GM20431 (cell line): ENCODE data around the gene B3GALT5.
"Not testable (repeated sequence)": the region's sequence is repeated elsewhere in the genome, so short reads cannot be mapped to it uniquely, and the experiment has no call there.

ENCODE experiments used
- in situ Hi-C: fragments of 300-500 bp; cut with MseI, MboI; formaldehyde crosslinking; loops from one replicate; pipeline ENCODE4 v1.15.0; 2020; ENCODE audit warnings: low sequenced_read_pairs; ENCODE audit not compliant: unreplicated experiment

Gene B3GALT5, protein sequence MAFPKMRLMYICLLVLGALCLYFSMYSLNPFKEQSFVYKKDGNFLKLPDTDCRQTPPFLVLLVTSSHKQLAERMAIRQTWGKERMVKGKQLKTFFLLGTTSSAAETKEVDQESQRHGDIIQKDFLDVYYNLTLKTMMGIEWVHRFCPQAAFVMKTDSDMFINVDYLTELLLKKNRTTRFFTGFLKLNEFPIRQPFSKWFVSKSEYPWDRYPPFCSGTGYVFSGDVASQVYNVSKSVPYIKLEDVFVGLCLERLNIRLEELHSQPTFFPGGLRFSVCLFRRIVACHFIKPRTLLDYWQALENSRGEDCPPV

DNA sequence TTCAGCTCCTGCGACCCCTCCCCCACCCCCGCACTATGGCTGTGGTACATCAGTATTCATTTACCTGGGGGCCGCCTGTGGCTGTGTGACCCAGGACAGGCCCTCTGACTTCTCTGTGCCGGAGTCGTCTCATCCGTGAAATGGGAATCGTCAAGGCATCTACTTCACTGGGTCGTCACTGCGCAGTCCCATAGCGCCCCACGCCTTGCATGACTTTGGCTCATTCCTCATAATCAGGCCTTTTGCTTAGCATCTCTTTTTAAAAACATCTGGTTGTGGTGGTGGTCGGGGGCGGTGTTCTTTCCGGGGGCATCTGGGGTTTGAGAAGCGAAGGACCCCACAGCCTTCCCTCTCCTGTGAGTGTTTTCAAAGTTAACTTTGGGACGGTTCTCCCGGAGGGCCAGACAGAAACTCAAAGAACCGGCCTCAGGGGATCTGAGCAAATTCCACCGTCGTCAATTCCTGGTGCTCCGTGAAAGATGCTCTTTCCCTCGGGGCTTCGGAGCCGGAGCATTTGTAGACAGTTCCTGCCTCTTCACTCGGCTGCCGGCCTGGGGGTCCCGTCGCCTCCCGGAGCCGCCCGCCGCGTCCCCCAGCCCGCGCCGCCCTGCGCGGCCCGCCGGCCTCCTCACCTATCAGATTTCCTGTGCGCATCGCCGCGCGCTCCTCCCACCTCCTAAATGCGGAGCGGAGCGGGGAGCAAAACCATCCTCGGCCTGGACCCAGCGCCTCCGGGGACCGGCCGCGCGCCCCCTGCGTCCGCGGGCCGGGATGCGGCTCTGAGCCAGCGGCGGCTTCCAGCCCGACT is at the start of gene B3GALT5:
Gene B3GALT5, plus strand, starts transcription at position 708 of the 808 bp plus-strand sequence. CDS start 47,620 bp downstream, outside the sequence.
- in situ Hi-C loops = no loop called here

DNA sequence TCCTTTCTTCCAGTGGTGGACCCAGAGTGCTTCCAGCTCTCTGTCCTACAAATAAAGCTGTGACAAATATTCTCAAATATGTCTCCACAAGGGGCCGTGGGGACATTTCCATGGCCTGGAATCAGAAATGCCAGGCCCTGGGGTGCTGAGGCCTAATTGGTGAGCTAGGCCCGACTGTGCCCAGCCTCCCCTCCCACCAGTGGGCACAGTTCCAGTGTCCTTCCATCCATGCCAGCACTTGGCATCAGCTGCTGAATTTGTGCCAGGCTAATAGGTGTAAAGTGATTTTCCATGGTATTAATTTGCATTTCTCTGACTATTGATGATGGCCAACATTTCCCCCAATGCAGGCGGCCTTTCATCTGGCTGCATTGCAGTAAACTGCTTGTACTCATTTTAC is 48.5 kb upstream of the B3GALT5 start:
- in situ Hi-C loops = no loop called here

DNA sequence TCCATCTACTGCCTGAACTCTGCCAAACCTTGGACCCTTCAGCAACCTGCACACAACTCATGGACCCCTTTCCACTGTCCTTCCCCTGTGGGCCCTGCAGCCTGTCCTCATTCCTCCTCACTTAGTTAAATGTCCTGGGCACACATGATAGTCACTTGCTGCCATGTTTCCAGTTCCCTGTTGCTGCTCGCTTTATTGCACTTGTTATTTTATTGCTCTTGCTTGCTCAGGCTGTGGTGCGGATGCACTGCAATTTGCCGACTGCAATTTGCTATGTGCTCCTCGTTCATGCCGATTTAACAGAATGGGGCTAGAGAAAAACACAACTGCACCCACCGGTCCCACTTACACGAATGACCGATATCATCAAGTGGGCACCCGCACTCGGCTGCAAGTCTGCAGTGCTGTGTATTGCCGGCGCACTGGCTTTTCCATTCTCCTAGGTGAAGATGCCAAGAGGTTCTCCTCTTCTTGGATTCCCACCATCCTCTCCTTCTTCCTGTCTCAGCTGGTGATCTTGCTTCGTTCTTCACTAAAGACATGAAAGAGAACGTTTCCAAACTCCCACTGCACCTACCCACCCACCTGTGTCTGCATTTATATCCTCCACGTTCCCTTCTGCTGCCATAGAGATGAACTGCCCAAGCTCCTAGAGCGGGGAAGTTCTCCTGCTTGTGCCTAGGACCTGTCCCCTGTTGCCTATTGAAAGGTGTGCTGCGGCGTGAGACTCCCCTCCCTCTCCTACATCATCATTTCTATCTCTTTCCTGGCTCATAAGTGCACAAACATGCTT is 45.4 kb upstream of the B3GALT5 start:
- in situ Hi-C loops = no loop called here

DNA sequence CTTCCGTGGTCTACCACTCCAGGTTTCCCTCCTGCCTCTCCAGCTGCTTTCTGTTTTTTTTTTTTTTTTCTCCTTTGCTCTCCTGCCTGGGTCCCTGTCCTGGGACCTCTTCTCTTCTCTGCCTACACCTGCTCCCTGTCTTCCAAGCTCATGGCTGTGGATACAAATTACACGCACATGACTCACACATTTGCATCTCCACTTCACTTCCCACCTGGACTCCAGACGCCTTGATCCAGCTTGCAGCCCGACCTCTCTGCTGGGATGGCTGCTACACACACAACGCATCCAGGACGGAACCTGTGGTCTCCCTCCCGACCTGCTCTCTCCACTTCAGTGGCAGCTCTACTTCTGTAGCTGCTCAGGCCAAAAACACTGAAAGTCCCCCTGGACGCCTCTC is 44.4 kb upstream of the B3GALT5 start:
- in situ Hi-C loops = no loop called here

DNA sequence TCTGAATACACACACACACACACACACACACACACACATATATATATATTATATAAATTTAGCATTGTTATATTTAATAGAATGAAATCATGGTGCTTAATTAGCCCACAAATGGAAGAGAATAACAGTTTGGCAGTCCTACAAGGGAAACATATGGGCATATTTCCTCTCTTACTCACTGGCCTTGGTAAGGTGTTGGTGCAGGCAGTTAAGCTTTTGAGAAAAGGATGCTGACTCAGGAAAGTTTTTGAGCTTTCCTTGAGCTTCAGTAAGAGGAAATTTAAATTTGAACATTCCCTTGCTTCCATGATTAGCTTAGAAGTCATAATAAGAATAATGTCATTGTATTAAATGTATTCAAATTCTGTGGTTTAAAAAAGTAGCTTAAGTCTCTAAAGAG is 37.0 kb upstream of the B3GALT5 start:
- in situ Hi-C loops = no loop called here

DNA sequence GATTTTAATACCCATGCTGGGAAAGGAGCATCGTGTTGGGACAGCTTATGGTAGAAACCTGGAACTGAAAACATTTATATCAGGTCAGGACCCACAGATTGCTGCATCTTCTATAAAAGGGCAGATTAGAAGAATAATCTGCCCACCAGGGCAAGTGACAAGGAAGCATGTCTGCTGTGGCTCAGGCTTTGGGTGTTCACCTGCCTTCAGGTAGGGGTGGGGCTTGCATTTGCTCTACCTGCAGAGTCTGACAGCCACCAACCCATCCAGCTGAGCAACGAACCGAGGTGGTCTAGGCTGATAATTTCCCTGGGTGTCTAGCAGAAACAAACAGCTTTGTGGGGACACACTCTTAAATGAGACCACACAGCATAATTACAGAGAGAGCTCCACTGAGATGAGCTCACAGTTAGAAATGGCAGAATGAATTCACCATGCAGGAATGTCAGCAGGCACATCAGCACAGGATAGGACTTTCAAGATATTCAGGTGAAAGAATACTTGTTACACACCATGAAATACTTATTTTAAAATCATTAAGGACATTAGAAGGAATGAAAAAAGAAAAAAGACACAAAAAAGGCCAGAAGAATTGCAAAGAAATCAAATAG is 36.1 kb upstream of the B3GALT5 start:
- in situ Hi-C loops = no loop called here

DNA sequence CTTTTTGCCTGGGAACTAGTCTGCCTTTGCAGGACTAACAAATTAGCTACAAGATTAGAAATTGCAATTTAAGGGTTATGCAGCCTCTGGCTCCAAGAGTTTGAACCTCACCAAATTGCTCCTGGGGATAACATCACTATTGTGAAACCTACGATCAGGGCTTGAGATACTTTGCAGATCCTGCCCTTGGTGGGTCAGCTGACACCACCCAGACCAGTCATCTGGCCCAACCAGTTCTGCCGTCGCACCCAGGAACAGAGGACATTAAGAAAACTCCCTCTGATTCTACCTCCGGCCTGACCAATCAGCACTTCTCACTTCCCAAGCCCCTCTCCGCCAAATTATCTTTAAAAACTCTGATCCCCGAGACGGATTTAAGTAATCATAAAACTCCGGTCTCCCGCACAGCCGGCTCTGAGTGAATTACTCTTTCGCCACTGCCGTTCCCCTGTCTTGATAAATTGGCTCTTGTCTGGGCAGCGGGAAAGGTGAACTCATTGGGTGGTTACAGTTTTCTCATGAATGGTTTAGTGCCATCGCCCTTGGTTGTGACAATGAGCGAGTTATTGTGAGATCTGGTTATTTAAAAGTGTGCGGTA is 32.9 kb upstream of the B3GALT5 start:
- in situ Hi-C loops = no loop called here

DNA sequence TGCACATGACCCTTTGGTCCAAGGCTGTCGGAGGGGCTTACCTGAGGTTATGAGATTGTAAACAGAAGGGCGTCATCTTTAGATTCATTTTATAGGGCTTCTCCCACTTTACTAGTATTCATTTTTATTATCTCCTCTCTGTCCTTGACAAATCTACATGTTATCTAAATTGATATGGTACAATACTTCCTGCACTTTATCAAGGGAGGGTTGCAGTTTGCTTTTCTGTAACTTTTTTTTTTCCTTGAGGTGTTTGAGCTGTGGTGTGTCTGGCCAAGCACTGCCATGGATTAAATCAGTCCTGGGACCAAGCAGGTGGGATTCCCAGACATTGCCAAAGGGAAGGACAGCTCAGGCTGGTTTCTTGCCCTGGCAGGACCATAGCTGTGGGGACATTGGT is 32.0 kb upstream of the B3GALT5 start:
- in situ Hi-C loops = no loop called here

DNA sequence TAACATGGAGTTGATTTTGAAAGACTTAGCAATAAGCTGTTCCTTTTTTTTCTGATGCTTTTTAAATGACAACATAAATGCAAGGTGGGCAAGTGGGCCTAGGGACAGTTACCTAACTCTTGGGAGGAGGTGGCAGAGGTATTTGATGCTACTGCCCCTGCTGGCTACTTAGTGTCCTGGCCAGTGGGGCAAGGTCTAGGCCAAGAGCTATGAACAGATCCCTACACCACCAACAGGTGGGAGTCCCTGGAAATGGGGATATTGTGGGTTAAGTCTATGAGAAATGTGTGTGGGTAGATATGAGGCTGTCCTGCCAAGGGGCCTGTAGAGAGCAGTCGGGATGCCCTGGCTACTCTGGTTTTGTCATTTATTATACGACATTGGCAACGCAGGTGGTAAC is 31.3 kb upstream of the B3GALT5 start:
- in situ Hi-C loops = no loop called here

DNA sequence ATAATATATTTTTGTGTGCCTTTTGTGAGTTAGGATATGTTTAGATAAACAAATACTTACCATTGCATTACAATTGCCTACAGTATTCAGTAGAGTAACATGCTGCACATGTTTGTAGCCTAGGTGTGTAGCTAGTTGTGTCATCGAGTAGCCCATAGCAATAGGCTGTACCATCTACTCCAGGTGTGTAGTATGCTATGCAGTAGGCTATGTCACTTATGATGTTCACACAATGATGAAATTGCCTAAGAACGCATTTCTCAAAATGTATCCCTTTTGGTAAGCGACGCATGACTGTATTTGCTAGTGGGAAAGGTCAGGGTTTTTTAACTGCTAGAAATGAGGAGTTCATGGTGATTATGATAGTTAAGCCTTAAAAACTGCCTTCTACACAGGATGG is 30.0 kb upstream of the B3GALT5 start:
- in situ Hi-C loops = no loop called here

DNA sequence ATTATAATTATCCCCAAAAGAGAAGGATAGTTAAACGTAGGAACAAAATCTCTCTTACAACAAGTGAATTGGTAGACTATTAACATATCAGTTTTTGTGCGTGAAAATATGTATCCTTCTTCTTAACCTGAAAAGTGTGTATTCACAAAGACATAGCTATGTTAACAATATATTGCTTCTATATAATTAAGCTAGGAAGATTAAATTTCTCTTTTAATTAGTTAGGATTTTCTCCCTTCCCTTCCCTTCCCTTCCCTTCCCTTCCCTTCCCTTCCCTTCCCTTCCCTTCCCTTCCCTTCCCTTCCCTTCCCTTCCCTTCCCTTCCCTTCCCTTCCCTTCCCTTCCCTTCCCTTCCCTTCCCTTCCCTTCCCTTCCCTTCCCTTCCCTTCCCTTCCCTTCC is 29.2 kb upstream of the B3GALT5 start:
- in situ Hi-C loops = not testable (repeated sequence)

DNA sequence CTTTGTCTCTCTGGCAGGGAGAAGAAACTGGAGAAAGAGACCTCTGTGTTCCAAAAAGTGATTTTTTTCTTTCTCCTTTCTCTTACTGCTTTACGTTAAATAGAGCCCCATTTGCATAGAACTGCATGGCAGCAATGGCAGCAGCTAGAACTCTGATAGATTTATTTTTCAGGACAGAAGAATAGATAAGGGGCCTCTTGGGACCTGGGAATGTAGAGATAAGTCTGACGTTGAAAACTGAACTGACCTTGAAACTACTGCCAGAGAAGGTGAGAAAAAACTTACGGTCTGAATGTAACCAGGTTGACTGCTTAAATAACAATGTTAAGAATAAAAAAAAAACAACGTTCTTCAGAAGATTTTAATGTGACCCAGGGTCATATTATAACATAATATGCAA is 25.4 kb upstream of the B3GALT5 start:
- in situ Hi-C loops = no loop called here

DNA sequence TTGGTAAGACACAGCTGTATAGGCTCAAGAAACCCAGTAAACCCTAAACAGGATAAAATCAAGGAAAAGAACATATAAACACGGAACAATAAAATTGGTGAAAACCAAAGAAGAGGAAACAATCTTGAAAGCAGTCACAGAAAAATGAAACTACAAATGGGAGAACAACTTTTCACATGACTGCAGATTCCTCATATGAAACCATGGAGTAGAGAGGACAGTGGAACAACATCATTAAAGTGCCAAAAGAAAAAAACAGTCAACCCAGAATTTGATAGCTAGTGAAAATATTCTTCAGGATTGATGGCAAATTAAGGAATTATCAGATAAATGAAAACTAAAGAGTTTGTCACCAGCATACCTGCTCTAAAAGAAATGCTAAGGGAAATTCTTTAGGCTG is 23.9 kb upstream of the B3GALT5 start:
- in situ Hi-C loops = no loop called here

DNA sequence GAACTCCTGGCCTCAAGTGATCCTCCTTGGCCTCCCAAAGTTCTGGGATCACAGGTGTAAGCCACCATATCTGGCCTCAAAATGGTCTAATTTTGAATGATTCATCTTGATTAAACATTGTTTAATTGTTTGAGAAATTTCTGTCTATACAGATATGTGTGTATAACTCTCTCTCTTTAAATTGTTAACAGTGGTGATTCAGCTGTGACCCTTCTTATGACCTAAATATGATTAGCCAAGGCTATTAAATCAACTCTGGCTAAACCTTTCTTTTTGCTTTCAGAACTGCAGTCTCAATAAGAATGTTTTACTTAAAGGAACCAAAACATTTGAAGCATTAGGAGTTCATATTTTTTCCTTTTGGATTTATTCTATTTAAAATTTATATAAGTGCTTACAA is 19.2 kb upstream of the B3GALT5 start:
- in situ Hi-C loops = no loop called here

DNA sequence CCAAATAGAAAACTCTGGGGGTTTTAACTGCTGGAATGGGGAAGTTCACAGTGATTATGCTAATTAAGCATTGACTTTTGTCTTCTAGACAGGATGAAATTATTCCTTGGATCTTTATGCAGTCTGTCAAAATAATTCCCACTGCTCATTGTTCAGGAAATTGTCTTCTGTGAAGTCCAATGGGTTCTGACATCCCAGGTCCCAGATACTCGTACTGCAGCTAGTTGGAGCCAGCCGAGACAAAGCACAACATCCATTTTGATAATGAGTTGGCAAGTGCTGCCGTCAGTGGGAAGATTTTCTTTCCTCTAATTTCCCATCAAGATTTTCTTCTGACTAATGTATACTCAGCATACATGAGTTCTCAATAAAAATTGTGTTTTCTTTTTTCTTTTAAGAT is 17.3 kb upstream of the B3GALT5 start:
- in situ Hi-C loops = no loop called here

DNA sequence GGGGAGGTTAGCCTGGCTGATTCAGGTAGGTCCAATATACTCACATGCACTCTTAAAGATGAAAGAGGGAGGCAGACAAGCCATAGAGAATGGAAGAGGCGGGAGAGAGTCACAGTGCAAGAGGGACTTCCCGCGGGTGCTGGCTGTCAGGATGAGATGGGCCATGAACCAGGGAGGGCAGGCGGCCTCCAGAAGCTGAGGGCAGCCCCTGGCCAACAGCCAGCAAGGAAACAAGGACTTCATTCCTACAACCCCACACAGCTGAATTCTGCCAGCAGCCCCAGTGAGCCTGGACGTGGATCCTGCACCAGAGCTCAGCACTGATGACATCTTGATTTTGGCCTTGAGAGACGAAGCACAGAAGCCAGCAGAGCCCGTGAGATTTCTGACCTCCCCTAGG is 15.1 kb upstream of the B3GALT5 start:
- in situ Hi-C loops = no loop called here

DNA sequence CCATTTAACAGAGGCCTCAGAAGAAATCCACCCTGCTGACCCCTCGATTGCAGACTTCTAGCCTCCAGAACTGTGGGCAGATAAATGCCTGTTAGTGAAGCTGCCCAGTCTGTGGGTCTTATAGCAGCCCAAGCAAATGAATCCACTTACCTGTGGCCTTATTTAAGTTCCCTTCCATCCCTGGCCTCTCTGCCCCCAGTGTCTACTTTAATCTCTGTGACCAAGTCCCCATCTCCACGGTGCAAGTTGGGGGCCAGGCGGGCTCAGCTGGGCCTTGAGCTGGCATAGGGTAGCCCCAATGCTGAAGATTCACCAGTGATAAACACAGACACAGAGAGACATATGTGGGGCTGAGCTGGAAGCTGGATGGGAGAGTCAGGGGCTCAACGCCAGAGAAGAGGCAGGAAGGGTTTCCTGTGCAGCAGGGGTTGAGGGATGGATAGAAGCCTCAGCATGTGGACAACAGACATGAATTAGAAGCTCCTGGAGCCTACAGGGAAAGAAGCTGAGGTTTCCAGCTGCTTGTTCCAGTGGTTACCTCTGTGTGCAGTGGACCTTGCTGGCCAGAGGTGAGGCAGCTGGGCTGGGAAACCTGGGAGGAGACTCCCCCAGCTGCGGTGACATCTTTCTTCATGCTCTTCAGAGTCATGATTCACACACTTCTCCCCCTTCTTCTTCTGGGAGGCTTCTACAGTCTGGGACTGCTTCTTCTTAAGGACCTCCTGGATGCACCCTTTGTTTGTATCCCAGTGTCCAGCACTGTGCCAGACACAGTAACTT is 13.4 kb upstream of the B3GALT5 start:
- in situ Hi-C loops = no loop called here

DNA sequence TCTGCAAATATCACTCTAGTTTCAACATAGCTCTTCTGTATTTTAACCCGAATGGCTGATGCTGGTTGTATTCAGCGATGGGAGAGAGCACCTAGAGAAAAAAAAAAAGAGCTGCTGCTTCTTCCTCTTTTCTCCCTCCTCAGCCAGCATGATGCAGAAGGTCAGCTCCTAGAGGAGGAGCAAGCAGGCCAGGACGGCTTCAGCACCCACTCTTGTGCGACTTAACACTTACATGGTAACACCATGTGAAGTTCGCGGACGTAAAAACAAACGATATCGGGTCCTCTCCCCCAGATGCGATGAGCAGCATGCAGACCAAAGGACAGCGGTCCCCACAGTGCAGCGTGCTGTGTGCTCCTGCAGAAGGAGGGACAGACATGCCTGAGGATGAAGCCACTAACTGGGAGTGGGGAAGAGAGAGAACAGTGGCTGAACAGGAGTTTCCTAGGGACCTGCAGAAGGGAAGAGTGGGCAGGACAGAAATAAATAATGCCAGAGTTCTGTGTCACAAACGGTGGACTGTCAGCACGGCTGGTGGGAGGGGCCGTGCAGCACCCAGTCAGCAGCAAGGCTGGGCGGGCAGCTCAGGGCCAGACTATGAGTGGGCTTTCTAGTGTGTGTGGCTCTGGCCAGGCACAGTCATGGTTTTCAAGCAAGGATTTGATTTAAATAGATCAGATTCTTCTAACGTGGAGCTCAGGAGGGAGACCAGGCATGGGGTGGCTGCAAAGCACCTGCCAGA is 11.4 kb upstream of the B3GALT5 start:
- in situ Hi-C loops = no loop called here
